Measurements from ENCODE around the gene CHDH. TPM values are rescaled to one million over a fixed set of nuclear protein-coding genes. Genes with fewer than 3 reads are reported as not detected.

Gene CHDH
- polyA plus RNA-seq, 1 experiment: 0.18 TPM

DNA sequence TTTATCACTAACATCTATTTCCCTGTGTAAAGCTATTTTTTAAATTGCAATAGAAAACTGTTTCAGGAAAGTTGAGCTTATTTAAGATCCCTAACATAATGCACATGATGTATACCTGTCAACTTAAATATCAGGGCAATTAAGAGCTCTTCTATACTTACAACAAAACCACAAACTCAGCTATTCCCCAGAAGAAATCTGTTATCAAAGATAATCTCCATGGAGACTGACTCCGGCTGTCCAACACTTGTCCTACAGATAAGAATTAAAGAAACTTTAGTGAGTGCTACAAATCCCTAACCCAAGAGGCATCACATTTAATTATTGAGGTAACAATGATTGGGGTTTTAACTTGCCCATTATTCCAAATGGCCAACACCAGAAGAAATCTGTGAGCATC lies 42.0 kb upstream of the CHDH start:
- CTCF ChIA-PET: no interaction called here
- Histone ChIP-seq H3K4me3 (ENCODE audit: low read depth, low read length) (no peak overlapping the region), H3K27me3 (ENCODE audit: control insufficient read depth, insufficient read depth, low read length) (no peaks in the 10 kb centered on the region), H3K36me3 (ENCODE audit: control insufficient read depth, insufficient read depth, low read length) (peaks cover 5% of the 10 kb centered on the region)
- POLR2A ChIA-PET: no interaction called here
- TF ChIP-seq, protein P1, sequence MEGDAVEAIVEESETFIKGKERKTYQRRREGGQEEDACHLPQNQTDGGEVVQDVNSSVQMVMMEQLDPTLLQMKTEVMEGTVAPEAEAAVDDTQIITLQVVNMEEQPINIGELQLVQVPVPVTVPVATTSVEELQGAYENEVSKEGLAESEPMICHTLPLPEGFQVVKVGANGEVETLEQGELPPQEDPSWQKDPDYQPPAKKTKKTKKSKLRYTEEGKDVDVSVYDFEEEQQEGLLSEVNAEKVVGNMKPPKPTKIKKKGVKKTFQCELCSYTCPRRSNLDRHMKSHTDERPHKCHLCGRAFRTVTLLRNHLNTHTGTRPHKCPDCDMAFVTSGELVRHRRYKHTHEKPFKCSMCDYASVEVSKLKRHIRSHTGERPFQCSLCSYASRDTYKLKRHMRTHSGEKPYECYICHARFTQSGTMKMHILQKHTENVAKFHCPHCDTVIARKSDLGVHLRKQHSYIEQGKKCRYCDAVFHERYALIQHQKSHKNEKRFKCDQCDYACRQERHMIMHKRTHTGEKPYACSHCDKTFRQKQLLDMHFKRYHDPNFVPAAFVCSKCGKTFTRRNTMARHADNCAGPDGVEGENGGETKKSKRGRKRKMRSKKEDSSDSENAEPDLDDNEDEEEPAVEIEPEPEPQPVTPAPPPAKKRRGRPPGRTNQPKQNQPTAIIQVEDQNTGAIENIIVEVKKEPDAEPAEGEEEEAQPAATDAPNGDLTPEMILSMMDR (IDR thresholded peaks at IDR 0.05; ENCODE audit: insufficient read depth, low read depth, low read length): no peak
- DNase-seq (ENCODE audit: low read depth): no peak

DNA sequence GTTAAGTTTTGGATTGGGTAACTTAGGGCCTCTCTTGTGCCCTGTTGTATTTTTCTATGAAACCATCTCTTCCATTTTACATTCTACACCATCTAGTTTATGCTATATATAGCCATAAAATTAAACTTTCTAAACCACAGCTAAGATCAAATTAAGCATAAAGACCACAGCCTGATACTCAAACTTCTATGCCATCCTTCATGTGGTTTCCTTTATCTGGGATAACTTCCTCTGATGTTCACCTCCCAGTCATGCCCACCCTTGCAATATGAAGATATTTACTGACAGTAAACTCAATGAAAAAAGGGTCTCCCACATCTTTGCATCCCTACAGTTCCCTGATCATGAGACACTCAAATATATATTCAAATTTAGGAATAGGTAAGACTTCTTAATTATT lies 41.2 kb upstream of the CHDH start:
- DNase-seq (ENCODE audit: low read depth): no peak
- H3K27me3 ChIP-seq (ENCODE audit: control insufficient read depth, insufficient read depth, low read length): no peaks in the 10 kb centered on the region
- CTCF ChIA-PET: no interaction called here
- TF ChIP-seq, protein P1 (IDR thresholded peaks at IDR 0.05; ENCODE audit: insufficient read depth, low read depth, low read length): no peak
- no peak overlapping the region for H3K4me3 ChIP-seq (ENCODE audit: low read depth, low read length)
- H3K36me3 ChIP-seq (ENCODE audit: control insufficient read depth, insufficient read depth, low read length): peaks cover 5% of the 10 kb centered on the region
- POLR2A ChIA-PET: no interaction called here

DNA sequence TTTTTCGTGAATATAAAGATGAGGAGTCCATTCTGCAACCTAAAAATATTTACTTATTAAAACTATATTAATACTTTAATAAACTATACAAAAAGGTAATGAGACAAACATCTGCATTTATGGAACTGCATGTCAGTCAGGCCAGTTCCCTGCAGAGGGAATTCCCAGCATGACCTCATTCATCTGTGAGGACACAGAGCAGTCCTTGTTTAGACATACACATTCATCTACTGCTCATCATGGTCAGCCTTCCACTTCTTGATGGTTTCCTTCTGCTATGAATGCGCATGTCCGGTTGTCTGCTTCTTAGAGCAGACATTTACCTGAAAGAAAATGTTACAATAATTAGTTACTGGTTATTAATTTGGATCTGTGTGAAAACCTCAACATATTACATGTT lies 39.0 kb upstream of the CHDH start:
- Histone ChIP-seq H3K36me3 (ENCODE audit: control insufficient read depth, insufficient read depth, low read length) (peaks cover 6% of the 10 kb centered on the region), H3K4me3 (ENCODE audit: low read depth, low read length) (no peak overlapping the region), H3K27me3 (ENCODE audit: control insufficient read depth, insufficient read depth, low read length) (no peaks in the 10 kb centered on the region)
- TF ChIP-seq, protein P1 (IDR thresholded peaks at IDR 0.05; ENCODE audit: insufficient read depth, low read depth, low read length): no peak
- POLR2A ChIA-PET: no interaction called here
- CTCF ChIA-PET: no interaction called here
- DNase-seq (ENCODE audit: low read depth): no peak

DNA sequence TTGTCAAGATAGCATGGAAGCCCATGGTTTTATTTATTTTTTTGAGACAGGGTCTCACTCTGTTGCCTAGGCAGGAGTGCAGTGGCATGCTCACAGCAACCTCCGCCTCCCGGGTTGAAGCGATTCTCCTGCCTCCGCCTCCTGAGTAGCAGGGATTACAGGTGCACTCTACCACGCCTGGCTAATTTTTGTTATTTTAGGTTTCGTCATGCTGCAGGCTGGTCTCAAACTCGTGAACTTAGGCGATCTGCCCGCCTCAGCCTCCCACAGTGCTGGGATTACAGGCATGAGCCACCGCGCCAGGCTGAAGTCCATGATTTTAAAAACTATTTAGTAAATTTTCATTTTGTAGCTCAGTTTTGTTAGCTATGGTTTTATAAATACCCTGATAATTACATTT lies 38.4 kb upstream of the CHDH start:
- DNase-seq (ENCODE audit: low read depth): no peak
- TF ChIP-seq, protein P1 (IDR thresholded peaks at IDR 0.05; ENCODE audit: insufficient read depth, low read depth, low read length): no peak
- peaks cover 8% of the 10 kb centered on the region for H3K36me3 ChIP-seq (ENCODE audit: control insufficient read depth, insufficient read depth, low read length)
- ChIA-PET POLR2A (no interaction called here), CTCF (no interaction called here)
- no peaks in the 10 kb centered on the region for H3K27me3 ChIP-seq (ENCODE audit: control insufficient read depth, insufficient read depth, low read length)
- H3K4me3 ChIP-seq (ENCODE audit: low read depth, low read length): no peak overlapping the region

DNA sequence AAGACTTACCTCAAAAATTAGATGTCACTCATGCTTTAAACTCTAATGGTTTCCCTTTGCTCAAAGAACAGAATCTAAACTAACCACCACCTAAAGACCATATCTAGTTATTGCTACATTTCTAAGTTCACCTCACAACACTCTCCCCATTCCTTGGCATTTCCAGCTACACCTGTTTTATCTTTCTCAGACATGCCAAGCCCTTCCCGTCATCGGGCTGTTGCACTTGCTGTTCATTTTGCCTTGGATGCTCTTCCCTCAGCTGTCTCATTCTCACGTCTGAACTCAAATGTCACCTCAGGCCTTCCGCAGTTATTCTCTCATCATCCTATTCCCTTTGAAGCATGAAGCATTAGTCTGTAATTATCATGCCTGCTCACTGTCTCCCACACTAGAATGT lies 36.8 kb upstream of the CHDH start:
- Histone ChIP-seq H3K27me3 (ENCODE audit: control insufficient read depth, insufficient read depth, low read length) (no peaks in the 10 kb centered on the region), H3K36me3 (ENCODE audit: control insufficient read depth, insufficient read depth, low read length) (peaks cover 10% of the 10 kb centered on the region), H3K4me3 (ENCODE audit: low read depth, low read length) (no peak overlapping the region)
- ChIA-PET CTCF (no interaction called here), POLR2A (no interaction called here)
- DNase-seq (ENCODE audit: low read depth): no peak
- TF ChIP-seq, protein P1 (IDR thresholded peaks at IDR 0.05; ENCODE audit: insufficient read depth, low read depth, low read length): no peak

Data from BJ (cell line).